OCI-M2 (cell line): ENCODE measurements around the gene UBAP1L.
"Not testable (repeated sequence)": the region's sequence is repeated elsewhere in the genome, so short reads cannot be mapped to it uniquely, and the experiment has no call there.

Experiments
- DNase-seq: peaks from one replicate; lab custom pipeline; 2025; ENCODE audit not compliant: unreplicated experiment; lab: John Stamatoyannopoulos, UW

Gene UBAP1L

DNA sequence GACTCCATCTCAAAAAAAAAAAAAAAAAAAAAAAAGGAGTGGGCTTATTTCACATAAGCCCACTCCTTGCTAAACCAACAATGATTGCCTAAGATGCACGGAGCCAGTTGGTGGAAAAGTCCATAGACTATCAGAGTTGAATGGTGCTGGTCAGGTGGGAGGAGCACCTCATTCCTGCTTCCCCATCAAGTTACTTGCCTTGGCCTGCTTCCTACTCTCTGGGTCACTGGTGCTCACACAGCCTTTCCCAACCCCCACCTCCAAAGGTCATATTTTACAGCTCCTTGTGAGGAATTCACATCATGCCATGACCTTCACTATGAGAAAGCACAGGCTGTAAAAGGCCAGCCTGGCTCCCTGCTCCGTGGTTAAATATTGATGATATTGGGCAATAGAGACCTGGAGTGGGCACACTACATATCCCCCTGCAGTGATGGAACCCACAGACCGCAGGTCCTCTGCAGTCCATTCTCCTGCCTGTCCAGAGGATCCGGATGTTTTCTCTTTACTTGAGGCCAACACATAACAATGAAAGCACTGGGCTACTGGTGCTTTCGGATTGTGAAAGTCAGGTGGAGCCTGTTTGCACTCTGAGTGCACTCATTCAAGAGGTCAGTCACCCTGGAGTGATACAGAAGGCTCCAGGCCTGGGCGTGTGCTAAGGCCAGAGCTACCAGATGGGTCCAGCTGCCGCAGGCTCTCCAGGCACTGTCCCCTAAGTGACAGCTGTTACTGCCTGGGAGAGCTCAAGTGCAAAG, 70.1 kb downstream of the UBAP1L start, which contains the start of gene SLC51B:
SLC51B (plus strand) TSS at position 664 of the 758 bp plus-strand sequence. CDS start 4,618 bp downstream, outside the sequence.
- no peak for DNase-seq

GRCh38 chr15:65044218-65044617, 70.8 kb downstream of the UBAP1L start:
- DNase-seq = not testable (repeated sequence)

DNA sequence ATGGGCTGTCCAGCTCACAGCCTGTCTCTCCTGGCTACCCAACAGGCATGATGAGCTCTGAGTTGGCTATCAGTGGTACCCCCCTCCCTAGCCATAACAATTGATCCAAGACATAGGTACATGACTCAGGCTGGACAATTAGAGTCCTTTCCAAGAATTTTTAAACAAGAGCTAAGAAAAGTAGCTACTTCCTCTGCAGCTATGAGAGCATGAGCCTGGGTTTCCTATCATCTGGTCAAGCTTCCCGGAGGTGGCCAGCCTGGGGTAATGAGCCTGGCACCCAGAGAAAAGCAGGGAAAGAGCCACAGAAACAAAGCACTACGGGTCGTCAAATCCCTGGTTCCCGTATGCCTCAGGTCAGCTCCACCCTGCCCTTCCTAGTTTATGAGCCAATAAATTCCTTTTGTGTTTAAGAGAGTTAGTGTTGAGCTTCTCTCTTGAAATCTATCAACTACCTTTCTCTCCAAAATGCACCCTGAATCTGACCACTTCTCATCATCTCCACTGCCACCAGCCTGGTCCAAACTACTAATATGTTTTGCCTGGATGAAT, 72.1 kb downstream of the UBAP1L start:
- no peak for DNase-seq
